ENCODE data around the gene NENF.

Gene NENF

GRCh38 chr1:212488436-212489283, 55.9 kb downstream of the NENF start:
- H3K36me3 ChIP-seq (ENCODE audit: control insufficient read depth in 1 of 2, insufficient read depth in 2 of 2, low read depth in 1 of 2, low read length in 2 of 2), result no peaks in the 10 kb centered on the region
- no peak overlapping the region for H3K23ac ChIP-seq (ENCODE audit: low read length in 2 of 2)
- WGBS, result 72% methylated on average over 4 of the region's 4 CpGs
- H3K27ac ChIP-seq (ENCODE audit: low read length, poor library complexity, severe bottlenecking), result peak overlapping the region; percentile 2
- no peaks in the 10 kb centered on the region for H3K27me3 ChIP-seq (ENCODE audit: control insufficient read depth in 1 of 2, insufficient read depth in 1 of 2, low read length in 2 of 2)
- no peak overlapping the region for H3K4ac ChIP-seq (ENCODE audit: low read depth in 1 of 2, low read length in 2 of 2)
- peak overlapping the region; percentile 66 for H3K9ac ChIP-seq (ENCODE audit: low read length)
- H2BK5ac ChIP-seq (ENCODE audit: low read depth, low read length, poor library complexity, severe bottlenecking), result no peak overlapping the region
- H3K4me1 ChIP-seq (ENCODE audit: control insufficient read depth, insufficient read depth, low read depth, low read length), result peaks cover 22% of the 10 kb centered on the region
- H2AFZ ChIP-seq (ENCODE audit: low read depth, low read length), result no peak overlapping the region
- no peak overlapping the region for H4K8ac ChIP-seq (ENCODE audit: low read length)
- H2BK15ac ChIP-seq (ENCODE audit: low read depth, poor library complexity, severe bottlenecking), result no peak overlapping the region
- DNase-seq, result peak; percentile 97
- no peak overlapping the region for H4K91ac ChIP-seq (ENCODE audit: low read length)
- no peak overlapping the region for H3K14ac ChIP-seq (ENCODE audit: low read length in 2 of 2)
- no peaks in the 10 kb centered on the region for H3K79me1 ChIP-seq (replicated peaks; ENCODE audit: low read length, poor library complexity, severe bottlenecking)
- peak overlapping the region in 1 of 2 experiments; percentile 16 for H3K18ac ChIP-seq (ENCODE audit: low read depth in 1 of 2, low read length in 2 of 2)
- no peak overlapping the region for H3K4me2 ChIP-seq (ENCODE audit: low read length, poor library complexity, severe bottlenecking)
- H2BK12ac ChIP-seq (ENCODE audit: low read length in 2 of 2), result no peak overlapping the region
- H3K4me3 ChIP-seq (ENCODE audit: insufficient read depth in 1 of 2, low read depth in 1 of 2, low read length in 2 of 2), result no peak overlapping the region
- H3K9me3 ChIP-seq (ENCODE audit: control insufficient read depth, low read length), result no peaks in the 10 kb centered on the region
- H2BK120ac ChIP-seq (ENCODE audit: low read depth, low read length), result no peak overlapping the region
- H2AK5ac ChIP-seq (ENCODE audit: low read length, severe bottlenecking), result peak overlapping the region; percentile 14

DNA sequence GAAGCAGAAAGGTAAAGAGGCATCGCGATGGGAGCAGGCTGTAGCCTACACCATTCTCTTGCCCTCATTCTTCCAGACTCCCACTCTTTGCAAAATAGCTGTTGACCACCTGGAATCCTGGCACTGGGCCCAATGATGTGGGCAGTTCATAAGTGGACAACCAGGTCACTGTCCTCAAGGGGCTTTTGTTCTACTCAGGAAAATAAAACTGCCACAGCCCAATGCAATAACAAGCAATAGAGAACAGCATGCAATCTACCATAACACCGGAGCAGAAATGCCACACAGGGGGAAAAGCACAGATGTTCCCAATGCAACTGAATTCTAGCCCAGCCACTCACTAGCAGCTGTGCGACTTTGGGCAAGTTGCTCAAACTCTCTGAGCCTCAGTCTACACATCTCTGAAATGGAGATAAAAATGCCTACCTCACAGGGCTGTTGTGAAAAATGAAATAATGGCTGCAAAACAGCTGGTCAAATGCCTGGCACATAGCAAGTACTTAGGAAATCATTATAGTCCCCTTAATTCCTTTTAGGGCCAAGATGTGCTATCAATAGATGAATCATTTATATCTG, 56.7 kb downstream of the NENF start:
- DNase-seq, result no peak
- H4K8ac ChIP-seq (ENCODE audit: low read length), result no peak overlapping the region
- no peak overlapping the region for H2AK5ac ChIP-seq (ENCODE audit: low read length, severe bottlenecking)
- H3K27ac ChIP-seq (ENCODE audit: low read length, poor library complexity, severe bottlenecking), result no peak overlapping the region
- H3K4me3 ChIP-seq (ENCODE audit: insufficient read depth in 1 of 2, low read depth in 1 of 2, low read length in 2 of 2), result no peak overlapping the region
- no peak overlapping the region for H3K4ac ChIP-seq (ENCODE audit: low read depth in 1 of 2, low read length in 2 of 2)
- WGBS, result 94% methylated on average over 4 of the region's 4 CpGs
- H3K14ac ChIP-seq (ENCODE audit: low read length in 2 of 2), result no peak overlapping the region
- no peak overlapping the region for H2AFZ ChIP-seq (ENCODE audit: low read depth, low read length)
- H3K4me2 ChIP-seq (ENCODE audit: low read length, poor library complexity, severe bottlenecking), result no peak overlapping the region
- no peak overlapping the region for H2BK15ac ChIP-seq (ENCODE audit: low read depth, poor library complexity, severe bottlenecking)
- no peaks in the 10 kb centered on the region for H3K79me1 ChIP-seq (replicated peaks; ENCODE audit: low read length, poor library complexity, severe bottlenecking)
- peak overlapping the region; percentile 66 for H3K9ac ChIP-seq (ENCODE audit: low read length)
- H3K36me3 ChIP-seq (ENCODE audit: control insufficient read depth in 1 of 2, insufficient read depth in 2 of 2, low read depth in 1 of 2, low read length in 2 of 2), result no peaks in the 10 kb centered on the region
- no peak overlapping the region for H3K23ac ChIP-seq (ENCODE audit: low read length in 2 of 2)
- H4K91ac ChIP-seq (ENCODE audit: low read length), result no peak overlapping the region
- no peak overlapping the region for H2BK120ac ChIP-seq (ENCODE audit: low read depth, low read length)
- H2BK5ac ChIP-seq (ENCODE audit: low read depth, low read length, poor library complexity, severe bottlenecking), result no peak overlapping the region
- no peaks in the 10 kb centered on the region for H3K27me3 ChIP-seq (ENCODE audit: control insufficient read depth in 1 of 2, insufficient read depth in 1 of 2, low read length in 2 of 2)
- H3K18ac ChIP-seq (ENCODE audit: low read depth in 1 of 2, low read length in 2 of 2), result no peak overlapping the region
- H3K9me3 ChIP-seq (ENCODE audit: control insufficient read depth, low read length), result no peaks in the 10 kb centered on the region
- peaks cover 22% of the 10 kb centered on the region for H3K4me1 ChIP-seq (ENCODE audit: control insufficient read depth, insufficient read depth, low read depth, low read length)
- no peak overlapping the region for H2BK12ac ChIP-seq (ENCODE audit: low read length in 2 of 2)

- Histone ChIP-seq H3K4me2 (ENCODE audit: low read length, poor library complexity, severe bottlenecking) (no peak overlapping the region), H2BK12ac (ENCODE audit: low read length in 2 of 2) (no peak overlapping the region), H2AFZ (ENCODE audit: low read depth, low read length) (no peak overlapping the region), H2AK5ac (ENCODE audit: low read length, severe bottlenecking) (no peak overlapping the region), H3K23ac (ENCODE audit: low read length in 2 of 2) (no peak overlapping the region), H2BK15ac (ENCODE audit: low read depth, poor library complexity, severe bottlenecking) (no peak overlapping the region), H2BK5ac (ENCODE audit: low read depth, low read length, poor library complexity, severe bottlenecking) (no peak overlapping the region), H3K9me3 (ENCODE audit: control insufficient read depth, low read length) (no peaks in the 10 kb centered on the region), H4K8ac (ENCODE audit: low read length) (no peak overlapping the region), H3K27ac (ENCODE audit: low read length, poor library complexity, severe bottlenecking) (no peak overlapping the region), H3K4ac (ENCODE audit: low read depth in 1 of 2, low read length in 2 of 2) (no peak overlapping the region), H3K18ac (ENCODE audit: low read depth in 1 of 2, low read length in 2 of 2) (no peak overlapping the region), H3K27me3 (ENCODE audit: control insufficient read depth in 1 of 2, insufficient read depth in 1 of 2, low read length in 2 of 2) (no peaks in the 10 kb centered on the region), H2BK120ac (ENCODE audit: low read depth, low read length) (no peak overlapping the region), H4K91ac (ENCODE audit: low read length) (no peak overlapping the region), H3K14ac (ENCODE audit: low read length in 2 of 2) (no peak overlapping the region), H3K9ac (ENCODE audit: low read length) (no peak overlapping the region), H3K79me1 (replicated peaks; ENCODE audit: low read length, poor library complexity, severe bottlenecking) (no peaks in the 10 kb centered on the region), H3K4me3 (ENCODE audit: insufficient read depth in 1 of 2, low read depth in 1 of 2, low read length in 2 of 2) (no peak overlapping the region), H3K36me3 (ENCODE audit: control insufficient read depth in 1 of 2, insufficient read depth in 2 of 2, low read depth in 1 of 2, low read length in 2 of 2) (no peaks in the 10 kb centered on the region), H3K4me1 (ENCODE audit: control insufficient read depth, insufficient read depth, low read depth, low read length) (peaks cover 16% of the 10 kb centered on the region)
- no peak for DNase-seq
- 100% methylated on average over 1 of the region's 2 CpGs for WGBS
Observed at GRCh38 chr1:212490276-212490675, 57.6 kb downstream of the NENF start.

DNA sequence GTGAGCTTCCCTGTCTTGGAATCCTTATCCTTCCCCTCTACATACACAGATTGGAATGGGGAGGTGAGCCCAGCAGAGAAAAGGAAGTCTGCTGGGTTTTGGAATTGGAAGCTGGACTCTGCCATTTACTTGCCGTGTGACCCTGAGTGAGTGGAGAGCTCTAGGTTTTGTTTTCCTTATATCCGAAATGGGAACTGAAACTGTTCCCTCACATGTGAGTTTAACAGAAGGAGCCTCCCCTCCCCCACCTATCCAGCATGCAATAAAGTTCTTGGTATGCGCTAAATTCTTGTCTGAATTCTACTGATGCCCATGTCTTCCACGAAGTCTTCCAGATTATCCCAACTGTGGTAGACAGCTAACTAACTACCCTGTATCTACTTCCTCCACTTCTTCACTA, 58.7 kb downstream of the NENF start:
- no peaks in the 10 kb centered on the region for H3K79me1 ChIP-seq (replicated peaks; ENCODE audit: low read length, poor library complexity, severe bottlenecking)

More for the DNA sequence above, 58.7 kb downstream of the NENF start:
- Histone ChIP-seq H3K4me1 (ENCODE audit: control insufficient read depth, insufficient read depth, low read depth, low read length) (peaks cover 6% of the 10 kb centered on the region), H4K91ac (ENCODE audit: low read length) (no peak overlapping the region), H3K4me2 (ENCODE audit: low read length, poor library complexity, severe bottlenecking) (no peak overlapping the region), H3K27me3 (ENCODE audit: control insufficient read depth in 1 of 2, insufficient read depth in 1 of 2, low read length in 2 of 2) (no peaks in the 10 kb centered on the region), H3K36me3 (ENCODE audit: control insufficient read depth in 1 of 2, insufficient read depth in 2 of 2, low read depth in 1 of 2, low read length in 2 of 2) (no peaks in the 10 kb centered on the region), H3K14ac (ENCODE audit: low read length in 2 of 2) (no peak overlapping the region), H2AFZ (ENCODE audit: low read depth, low read length) (no peak overlapping the region), H2BK120ac (ENCODE audit: low read depth, low read length) (no peak overlapping the region), H2BK5ac (ENCODE audit: low read depth, low read length, poor library complexity, severe bottlenecking) (no peak overlapping the region), H4K8ac (ENCODE audit: low read length) (no peak overlapping the region), H3K23ac (ENCODE audit: low read length in 2 of 2) (no peak overlapping the region), H3K4ac (ENCODE audit: low read depth in 1 of 2, low read length in 2 of 2) (no peak overlapping the region), H3K4me3 (ENCODE audit: insufficient read depth in 1 of 2, low read depth in 1 of 2, low read length in 2 of 2) (no peak overlapping the region), H2BK15ac (ENCODE audit: low read depth, poor library complexity, severe bottlenecking) (no peak overlapping the region), H2AK5ac (ENCODE audit: low read length, severe bottlenecking) (no peak overlapping the region), H3K9me3 (ENCODE audit: control insufficient read depth, low read length) (no peaks in the 10 kb centered on the region), H3K27ac (ENCODE audit: low read length, poor library complexity, severe bottlenecking) (no peak overlapping the region), H3K9ac (ENCODE audit: low read length) (no peak overlapping the region), H2BK12ac (ENCODE audit: low read length in 2 of 2) (no peak overlapping the region), H3K18ac (ENCODE audit: low read depth in 1 of 2, low read length in 2 of 2) (no peak overlapping the region)
- 99% methylated on average over 4 of the region's 4 CpGs for WGBS
- no peak for DNase-seq

Measured in mesenchymal stem cell (in vitro differentiated cells and primary cell).